Omental fat pad (tissue), 4 donors: ENCODE measurements around the gene IQGAP3. TPM values are rescaled to one million over a fixed set of nuclear protein-coding genes. Genes with fewer than 3 reads are reported as not detected.
"Not testable (repeated sequence)": the region's sequence is repeated elsewhere in the genome, so short reads cannot be mapped to it uniquely, and the experiment has no call there.

Source experiments
- ATAC-seq: fragments of 150-250 bp; one replicate; pipeline ENCODE4 v1.9.1; 2016; ENCODE audit warnings: mild to moderate bottlenecking, moderate library complexity; ENCODE audit not compliant: low FRiP score
- DNase-seq: peaks from one replicate; pipeline ENCODE4 v3.0.0-alpha.2; 2019; ENCODE audit warnings: low spot score
- CTCF ChIP-seq, 3 donors: fragments of 450-650 bp; IDR thresholded peaks; one replicate each; pipeline ENCODE4 v1.5.1; 2016 to 2017; ENCODE audit warnings: antibody characterized with exemption in 3 of 3, mild to moderate bottlenecking in 3 of 3, moderate library complexity in 2 of 3
- total RNA-seq, 4 donors: library from RNA; depleted of rRNA; stranded (reverse); fragments of >200 nt; gene quantifications; one replicate each; pipeline ENCODE4 v1.1.0, GENCODE V29; 2016

IQGAP3 gene
- total RNA-seq, 4 donors from 2014 or later = 0.16 to 4.2 (median 0.23) TPM

GRCh38 chr1:156590326-156591180 is 18.2 kb upstream of the IQGAP3 start:
- DNase-seq = no peak
- ATAC-seq = no peak
- TF ChIP-seq CTCF (IDR thresholded peaks at IDR 0.05) = no peak

- DNase-seq = no peak
These were observed 17.2 kb upstream of the IQGAP3 start for GRCh38 chr1:156589546-156589945.

DNA sequence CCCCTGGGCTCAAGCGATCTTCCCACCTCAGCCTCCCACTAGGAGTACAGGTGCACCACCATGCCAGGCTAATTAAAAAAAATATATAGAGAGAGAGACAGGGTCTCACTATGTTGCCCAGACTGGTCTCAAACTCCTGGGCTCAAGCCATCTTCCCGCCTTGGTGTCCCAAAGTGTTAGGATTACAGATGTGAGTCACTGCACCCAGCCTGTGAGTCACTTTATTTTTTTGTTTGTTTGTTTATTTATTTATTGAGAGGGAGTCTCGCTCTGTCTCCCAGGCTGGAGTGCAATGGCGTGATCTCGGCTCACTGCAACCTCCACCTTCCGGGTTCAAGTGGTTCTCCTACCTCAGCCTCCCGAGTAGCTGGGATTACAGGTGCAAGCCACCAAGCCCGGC is 15.6 kb upstream of the IQGAP3 start:
- DNase-seq = not testable (repeated sequence)

More at GRCh38 chr1:156589546-156589945, 17.2 kb upstream of the IQGAP3 start:
- no peak for ATAC-seq
- no peak for TF ChIP-seq CTCF (IDR thresholded peaks at IDR 0.05)

GRCh38 chr1:156586892-156587477 is 14.6 kb upstream of the IQGAP3 start:
- no peak for ATAC-seq
- no peak for TF ChIP-seq CTCF (IDR thresholded peaks at IDR 0.05)
- no peak for DNase-seq

More for the DNA sequence above, 15.6 kb upstream of the IQGAP3 start:
- ATAC-seq = not testable (repeated sequence)

DNA sequence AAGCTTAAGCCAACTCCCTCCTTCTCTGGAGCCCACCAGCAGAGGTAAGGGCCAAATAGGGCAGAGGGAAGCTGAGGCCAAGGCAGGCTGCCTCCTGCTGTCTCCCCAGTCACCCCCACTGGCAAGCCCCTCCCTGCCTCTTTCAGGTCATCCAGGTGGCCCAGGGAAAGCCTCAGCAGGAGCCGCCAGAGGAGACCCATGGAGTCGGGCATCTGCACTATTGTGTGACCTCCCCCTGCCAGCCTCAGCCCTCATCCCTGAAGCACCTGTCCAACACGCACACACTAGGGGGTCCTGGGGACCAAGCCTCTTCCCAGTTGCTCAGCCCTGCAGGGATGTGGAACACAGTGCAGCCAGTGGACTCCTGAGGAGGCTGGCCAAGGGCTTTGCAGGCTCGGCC is 14.0 kb upstream of the IQGAP3 start:
- TF ChIP-seq CTCF (IDR thresholded peaks at IDR 0.05) = no peak
- DNase-seq = no peak
- ATAC-seq = no peak

DNA sequence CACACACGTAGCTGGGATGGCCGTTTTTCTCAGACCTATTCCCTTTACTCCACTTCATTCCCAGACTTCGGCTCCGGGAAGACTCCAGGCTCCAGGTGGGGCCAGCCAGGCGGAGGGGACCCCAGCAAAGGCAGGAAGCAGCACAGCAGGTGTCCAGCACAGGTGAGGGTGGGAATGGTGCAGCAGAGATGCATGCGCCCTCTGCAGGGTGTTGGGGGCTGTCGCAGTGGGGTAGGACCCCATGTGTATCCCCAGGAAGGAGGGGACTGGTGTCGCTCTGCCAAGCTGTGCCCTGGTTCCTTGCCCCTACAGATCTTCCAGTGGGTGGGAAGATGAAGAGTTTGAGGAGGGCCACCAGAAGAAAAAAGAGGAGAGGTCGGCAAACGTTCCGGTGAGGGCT is 12.4 kb upstream of the IQGAP3 start:
- no peak for ATAC-seq
- TF ChIP-seq CTCF (IDR thresholded peaks at IDR 0.05) = no peak

DNA sequence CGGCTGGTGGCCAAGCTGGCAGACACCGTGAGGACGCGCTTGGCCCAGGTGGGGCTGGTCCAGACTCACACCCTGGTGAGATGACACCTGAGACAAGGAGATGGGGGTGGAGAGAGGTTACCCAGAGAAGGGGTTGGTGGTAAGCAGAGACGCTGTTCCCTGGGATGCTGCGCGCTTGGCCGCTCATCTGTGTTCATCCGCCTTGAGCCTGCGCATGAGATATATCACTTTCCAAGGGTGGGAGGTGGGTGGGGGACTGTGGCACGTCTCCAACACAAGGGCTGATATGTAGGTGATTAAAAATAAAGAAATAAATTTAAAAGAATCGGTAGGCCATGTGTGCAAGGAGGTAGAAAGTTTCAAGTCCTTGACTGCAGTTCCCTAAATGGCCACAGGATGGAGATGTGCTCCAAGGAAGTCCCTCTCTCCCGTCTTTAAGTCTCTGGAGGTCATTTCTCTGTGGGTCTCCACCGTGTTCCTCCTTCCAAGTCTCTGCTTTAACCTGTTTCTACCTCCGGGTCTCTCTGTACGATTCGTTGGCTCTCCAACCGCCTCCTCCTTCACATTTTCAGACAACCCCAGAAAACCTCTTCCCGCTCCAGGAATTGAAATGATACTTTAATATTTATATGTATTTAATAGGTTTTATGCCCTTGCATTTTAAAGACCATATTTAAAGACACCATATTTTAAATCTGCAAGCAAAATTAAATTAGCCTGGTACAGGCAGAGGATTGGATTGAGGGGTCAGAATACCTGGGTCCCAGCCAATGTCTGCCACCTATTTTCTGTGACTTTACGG is 11.7 kb upstream of the IQGAP3 start:
- ATAC-seq (no peak), DNase-seq (peak; percentile 77)
- TF ChIP-seq CTCF (IDR thresholded peaks at IDR 0.05) = peak in 1 of 3 donors; percentile 75

More for the DNA sequence above, 12.4 kb upstream of the IQGAP3 start:
- no peak for DNase-seq
